ENCODE data around the gene PRKG1.

The PRKG1 gene

DNA sequence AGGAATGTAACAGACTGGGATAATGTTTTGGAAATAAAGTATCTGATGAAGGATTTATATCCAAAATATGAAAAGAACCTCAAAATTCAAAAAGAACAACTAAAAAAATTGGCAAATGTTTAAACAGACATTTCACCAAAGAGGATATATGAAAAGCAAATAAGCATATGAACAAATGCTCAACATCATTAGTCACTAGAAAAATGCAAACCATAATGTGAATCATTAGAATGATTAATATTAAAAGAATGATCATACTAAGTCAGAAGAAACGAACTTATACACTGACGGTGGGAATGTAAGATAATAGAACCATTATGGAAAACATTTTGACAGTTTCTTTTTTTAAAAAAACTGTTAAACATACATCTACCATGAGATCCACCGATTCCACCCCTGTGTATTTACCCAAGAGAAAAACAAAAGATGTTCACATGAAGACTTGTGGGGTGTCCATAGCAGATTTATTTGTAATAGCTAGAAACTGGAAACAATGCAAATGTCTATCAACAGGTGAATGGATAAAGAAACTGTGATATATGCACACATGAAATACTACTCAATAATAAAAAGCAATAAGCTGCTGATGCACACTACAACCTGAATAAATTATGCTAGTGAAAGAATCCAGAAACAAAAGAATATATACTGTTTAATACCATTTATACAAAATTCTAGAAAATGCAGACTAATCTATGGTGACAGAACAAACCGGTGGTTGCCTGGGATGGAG lies 35.7 kb downstream of the PRKG1 start:
- no CpG with 5 or more reads among the region's 4 CpGs for WGBS (ENCODE audit: extremely low coverage, insufficient coverage, low lambda C conversion rate)
- Histone ChIP-seq H3K56ac (ENCODE audit: low read length) (no peak overlapping the region), H3K18ac (ENCODE audit: low read length) (no peak overlapping the region), H2AK5ac (ENCODE audit: low read length) (no peak overlapping the region), H4K8ac (ENCODE audit: low read depth, low read length) (no peak overlapping the region), H3K9ac (ENCODE audit: low read length) (no peak overlapping the region), H3K23ac (ENCODE audit: low read length) (no peak overlapping the region), H3K4me3 (ENCODE audit: low read length) (no peak overlapping the region), H4K5ac (ENCODE audit: low read length) (no peak overlapping the region), H3K4ac (ENCODE audit: low read depth, low read length) (no peak overlapping the region), H3K36me3 (ENCODE audit: control insufficient read depth, insufficient read depth, low read length) (no peaks in the 10 kb centered on the region), H3K27ac (ENCODE audit: low read depth, low read length) (no peak overlapping the region), H3K4me1 (ENCODE audit: control insufficient read depth, low read depth, low read length) (no peaks in the 10 kb centered on the region), H2BK15ac (replicated peaks; ENCODE audit: low read depth) (no peak overlapping the region), H3K79me2 (ENCODE audit: control insufficient read depth, insufficient read depth, low read length) (no peaks in the 10 kb centered on the region), H3K4me2 (ENCODE audit: low read length) (no peak overlapping the region), H2BK5ac (ENCODE audit: low read length) (no peak overlapping the region), H3K79me1 (ENCODE audit: low read length) (no peaks in the 10 kb centered on the region), H2BK120ac (ENCODE audit: low read depth, low read length) (no peak overlapping the region), H3K27me3 (ENCODE audit: insufficient read depth, low read length, poor library complexity) (no peaks in the 10 kb centered on the region)
- no peak for DNase-seq

DNA sequence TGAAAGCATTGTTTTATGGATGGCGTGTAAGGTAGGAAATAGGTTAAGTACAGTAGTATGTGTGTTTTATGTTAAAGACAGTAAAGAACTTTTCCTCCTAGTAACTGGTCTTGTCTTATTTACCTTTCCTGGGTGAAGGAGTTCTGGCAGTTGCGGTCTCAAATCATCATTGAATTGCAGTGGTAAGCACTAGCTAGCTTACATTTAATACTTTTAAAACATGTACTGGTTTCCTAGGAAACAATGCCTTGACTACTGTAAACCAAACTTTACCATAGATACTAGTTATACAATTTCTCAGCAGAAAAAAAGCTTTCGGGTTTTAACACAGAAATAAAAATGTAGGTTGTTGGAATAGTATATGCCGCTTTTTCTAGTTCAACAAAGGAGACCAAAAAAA lies 37.7 kb downstream of the PRKG1 start:
- no peak overlapping the region for H3K27ac ChIP-seq (ENCODE audit: low read depth, low read length)
- no peak overlapping the region for H3K4me2 ChIP-seq (ENCODE audit: low read length)
- no peak overlapping the region for H3K23ac ChIP-seq (ENCODE audit: low read length)
- H3K4ac ChIP-seq (ENCODE audit: low read depth, low read length): no peak overlapping the region
- no peak overlapping the region for H2BK120ac ChIP-seq (ENCODE audit: low read depth, low read length)
- H4K8ac ChIP-seq (ENCODE audit: low read depth, low read length): no peak overlapping the region
- H3K4me3 ChIP-seq (ENCODE audit: low read length): no peak overlapping the region
- no peaks in the 10 kb centered on the region for H3K79me2 ChIP-seq (ENCODE audit: control insufficient read depth, insufficient read depth, low read length)
- H3K36me3 ChIP-seq (ENCODE audit: control insufficient read depth, insufficient read depth, low read length): no peaks in the 10 kb centered on the region
- H3K79me1 ChIP-seq (ENCODE audit: low read length): no peaks in the 10 kb centered on the region
- H3K4me1 ChIP-seq (ENCODE audit: control insufficient read depth, low read depth, low read length): no peaks in the 10 kb centered on the region
- H3K56ac ChIP-seq (ENCODE audit: low read length): no peak overlapping the region
- no peak overlapping the region for H3K9ac ChIP-seq (ENCODE audit: low read length)
- H2BK5ac ChIP-seq (ENCODE audit: low read length): no peak overlapping the region
- DNase-seq: no peak
- H4K5ac ChIP-seq (ENCODE audit: low read length): no peak overlapping the region
- no peak overlapping the region for H3K18ac ChIP-seq (ENCODE audit: low read length)
- no CpG with 5 or more reads among the region's 4 CpGs for whole genome bisulfite sequencing (ENCODE audit: extremely low coverage, insufficient coverage, low lambda C conversion rate)
- no peak overlapping the region for H2BK15ac ChIP-seq (replicated peaks; ENCODE audit: low read depth)
- H3K27me3 ChIP-seq (ENCODE audit: insufficient read depth, low read length, poor library complexity): no peaks in the 10 kb centered on the region
- no peak overlapping the region for H2AK5ac ChIP-seq (ENCODE audit: low read length)

DNA sequence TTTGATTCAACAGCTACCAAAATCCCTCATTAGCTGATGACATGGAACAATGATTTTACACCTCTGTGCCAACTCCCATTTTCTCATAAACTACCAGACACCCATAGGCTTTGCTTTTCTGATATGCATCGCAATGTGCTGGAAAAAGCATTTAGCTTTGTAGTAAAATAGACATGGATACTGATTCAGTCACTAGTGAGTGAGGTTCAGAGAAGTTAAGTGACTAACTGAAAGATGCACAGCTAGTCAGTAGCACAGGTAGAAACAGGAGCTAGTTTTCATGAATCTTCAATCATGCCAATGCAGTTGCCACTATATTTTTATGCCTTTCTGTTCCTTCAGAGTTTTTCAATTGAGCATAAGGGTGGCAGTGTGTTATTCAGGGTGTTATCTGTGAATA lies 38.7 kb downstream of the PRKG1 start:
- no peak for DNase-seq
- H3K9ac ChIP-seq (ENCODE audit: low read length): no peak overlapping the region
- no peak overlapping the region for H2BK15ac ChIP-seq (replicated peaks; ENCODE audit: low read depth)
- H4K8ac ChIP-seq (ENCODE audit: low read depth, low read length): no peak overlapping the region
- H3K23ac ChIP-seq (ENCODE audit: low read length): no peak overlapping the region
- no peak overlapping the region for H3K27ac ChIP-seq (ENCODE audit: low read depth, low read length)
- no peak overlapping the region for H2BK5ac ChIP-seq (ENCODE audit: low read length)
- no peaks in the 10 kb centered on the region for H3K4me1 ChIP-seq (ENCODE audit: control insufficient read depth, low read depth, low read length)
- H3K4me2 ChIP-seq (ENCODE audit: low read length): no peak overlapping the region
- H3K36me3 ChIP-seq (ENCODE audit: control insufficient read depth, insufficient read depth, low read length): no peaks in the 10 kb centered on the region
- H3K56ac ChIP-seq (ENCODE audit: low read length): no peak overlapping the region
- H4K5ac ChIP-seq (ENCODE audit: low read length): no peak overlapping the region
- H2AK5ac ChIP-seq (ENCODE audit: low read length): no peak overlapping the region
- WGBS (ENCODE audit: extremely low coverage, insufficient coverage, low lambda C conversion rate): no CpG with 5 or more reads among the region's 1 CpG
- no peak overlapping the region for H3K4me3 ChIP-seq (ENCODE audit: low read length)
- H3K27me3 ChIP-seq (ENCODE audit: insufficient read depth, low read length, poor library complexity): no peaks in the 10 kb centered on the region
- no peak overlapping the region for H3K18ac ChIP-seq (ENCODE audit: low read length)
- H3K79me1 ChIP-seq (ENCODE audit: low read length): no peaks in the 10 kb centered on the region
- H3K4ac ChIP-seq (ENCODE audit: low read depth, low read length): no peak overlapping the region
- no peaks in the 10 kb centered on the region for H3K79me2 ChIP-seq (ENCODE audit: control insufficient read depth, insufficient read depth, low read length)
- no peak overlapping the region for H2BK120ac ChIP-seq (ENCODE audit: low read depth, low read length)

DNA sequence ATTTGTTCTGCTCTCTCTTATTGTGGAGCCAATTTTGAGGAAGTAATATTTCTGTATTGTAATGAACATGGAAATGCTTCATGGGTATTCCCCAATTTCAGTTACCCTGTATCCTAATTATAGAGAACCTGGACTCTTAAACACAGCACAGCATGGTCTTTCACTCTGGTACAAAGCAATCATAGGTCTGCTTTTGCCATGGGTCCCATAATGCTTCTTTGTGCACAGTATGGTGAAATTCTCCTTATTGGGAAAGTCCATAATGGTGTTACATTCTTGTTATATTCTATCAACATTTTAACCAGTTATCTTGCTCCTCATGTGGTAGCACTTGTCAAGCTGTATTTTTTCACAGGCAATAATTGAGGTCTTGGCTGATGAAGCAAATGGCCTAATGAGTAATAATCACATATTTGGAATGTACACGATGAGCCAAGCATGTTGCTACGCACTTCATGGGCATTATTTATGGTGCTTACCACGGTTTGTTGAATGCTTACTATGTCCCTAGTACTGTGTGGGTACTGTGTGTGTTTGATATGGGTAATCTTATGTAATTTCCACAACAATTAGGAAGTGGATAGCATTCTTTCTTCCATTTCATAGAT lies 42.9 kb downstream of the PRKG1 start:
- Histone ChIP-seq H3K4me2 (ENCODE audit: low read length) (no peak overlapping the region), H3K27ac (ENCODE audit: low read depth, low read length) (no peak overlapping the region), H3K4ac (ENCODE audit: low read depth, low read length) (no peak overlapping the region), H2AK5ac (ENCODE audit: low read length) (no peak overlapping the region), H3K56ac (ENCODE audit: low read length) (no peak overlapping the region), H4K8ac (ENCODE audit: low read depth, low read length) (no peak overlapping the region), H3K79me2 (ENCODE audit: control insufficient read depth, insufficient read depth, low read length) (no peaks in the 10 kb centered on the region), H3K18ac (ENCODE audit: low read length) (no peak overlapping the region), H3K36me3 (ENCODE audit: control insufficient read depth, insufficient read depth, low read length) (no peaks in the 10 kb centered on the region), H3K27me3 (ENCODE audit: insufficient read depth, low read length, poor library complexity) (no peaks in the 10 kb centered on the region), H4K5ac (ENCODE audit: low read length) (no peak overlapping the region), H2BK15ac (replicated peaks; ENCODE audit: low read depth) (no peak overlapping the region), H3K9ac (ENCODE audit: low read length) (no peak overlapping the region), H3K4me1 (ENCODE audit: control insufficient read depth, low read depth, low read length) (no peaks in the 10 kb centered on the region), H3K23ac (ENCODE audit: low read length) (no peak overlapping the region), H2BK5ac (ENCODE audit: low read length) (no peak overlapping the region), H3K4me3 (ENCODE audit: low read length) (no peak overlapping the region), H3K79me1 (ENCODE audit: low read length) (no peaks in the 10 kb centered on the region), H2BK120ac (ENCODE audit: low read depth, low read length) (no peak overlapping the region)
- no CpG with 5 or more reads among the region's 3 CpGs for WGBS (ENCODE audit: extremely low coverage, insufficient coverage, low lambda C conversion rate)
- no peak for DNase-seq

DNA sequence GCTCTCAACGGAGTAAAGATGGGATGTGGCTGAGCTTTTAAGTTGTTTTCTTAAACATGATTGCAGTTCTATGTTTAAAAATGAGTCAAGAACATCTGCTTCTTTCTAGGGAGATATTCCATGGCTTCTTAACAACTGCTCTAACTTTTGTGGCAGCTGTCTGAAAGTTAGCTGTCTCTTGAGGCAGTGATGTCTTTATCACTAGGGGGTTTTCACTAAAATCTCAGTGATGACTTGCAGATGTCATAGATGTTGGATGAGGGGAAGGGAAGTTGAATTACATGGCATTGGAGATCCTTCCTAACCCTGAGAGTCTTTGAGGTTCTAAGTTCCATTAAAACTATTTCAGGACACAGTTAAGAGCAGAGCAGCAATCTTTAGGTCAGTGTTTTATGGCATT lies 43.5 kb downstream of the PRKG1 start:
- H3K56ac ChIP-seq (ENCODE audit: low read length): no peak overlapping the region
- H4K8ac ChIP-seq (ENCODE audit: low read depth, low read length): no peak overlapping the region
- H3K4ac ChIP-seq (ENCODE audit: low read depth, low read length): no peak overlapping the region
- no peak overlapping the region for H2AK5ac ChIP-seq (ENCODE audit: low read length)
- H3K23ac ChIP-seq (ENCODE audit: low read length): no peak overlapping the region
- no peaks in the 10 kb centered on the region for H3K79me1 ChIP-seq (ENCODE audit: low read length)
- no peak overlapping the region for H3K18ac ChIP-seq (ENCODE audit: low read length)
- H3K79me2 ChIP-seq (ENCODE audit: control insufficient read depth, insufficient read depth, low read length): no peaks in the 10 kb centered on the region
- H2BK15ac ChIP-seq (replicated peaks; ENCODE audit: low read depth): no peak overlapping the region
- no peak overlapping the region for H2BK120ac ChIP-seq (ENCODE audit: low read depth, low read length)
- H3K4me2 ChIP-seq (ENCODE audit: low read length): no peak overlapping the region
- no peaks in the 10 kb centered on the region for H3K4me1 ChIP-seq (ENCODE audit: control insufficient read depth, low read depth, low read length)
- H2BK5ac ChIP-seq (ENCODE audit: low read length): no peak overlapping the region
- no peak overlapping the region for H3K4me3 ChIP-seq (ENCODE audit: low read length)
- WGBS (ENCODE audit: extremely low coverage, insufficient coverage, low lambda C conversion rate): no CpG with 5 or more reads among the region's 1 CpG
- H4K5ac ChIP-seq (ENCODE audit: low read length): no peak overlapping the region
- DNase-seq: no peak
- H3K36me3 ChIP-seq (ENCODE audit: control insufficient read depth, insufficient read depth, low read length): no peaks in the 10 kb centered on the region
- no peak overlapping the region for H3K9ac ChIP-seq (ENCODE audit: low read length)
- no peaks in the 10 kb centered on the region for H3K27me3 ChIP-seq (ENCODE audit: insufficient read depth, low read length, poor library complexity)
- no peak overlapping the region for H3K27ac ChIP-seq (ENCODE audit: low read depth, low read length)

DNA sequence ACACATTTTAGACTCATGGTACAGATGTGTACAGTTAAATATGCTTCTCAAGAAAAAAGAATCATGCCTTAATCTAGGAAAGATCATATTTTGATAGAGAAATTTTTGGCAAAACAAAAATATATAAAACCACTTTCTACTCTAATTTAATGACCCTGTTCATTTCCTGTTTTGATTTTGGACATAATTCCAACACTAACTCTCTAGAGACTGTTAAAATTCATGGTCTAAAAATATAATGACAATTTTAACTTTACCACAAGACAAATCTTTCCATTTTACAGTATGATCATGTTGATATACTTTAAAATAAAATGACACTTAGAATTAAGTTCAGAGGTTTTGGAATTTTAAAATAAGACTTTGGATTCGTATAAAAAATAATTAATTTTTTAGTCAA lies 45.2 kb downstream of the PRKG1 start:
- H3K79me2 ChIP-seq (ENCODE audit: control insufficient read depth, insufficient read depth, low read length): no peaks in the 10 kb centered on the region
- H4K8ac ChIP-seq (ENCODE audit: low read depth, low read length): no peak overlapping the region
- no peaks in the 10 kb centered on the region for H3K27me3 ChIP-seq (ENCODE audit: insufficient read depth, low read length, poor library complexity)
- no peak for DNase-seq
- no peak overlapping the region for H3K4me2 ChIP-seq (ENCODE audit: low read length)
- no peak overlapping the region for H3K23ac ChIP-seq (ENCODE audit: low read length)
- no peak overlapping the region for H2BK120ac ChIP-seq (ENCODE audit: low read depth, low read length)
- no peak overlapping the region for H3K9ac ChIP-seq (ENCODE audit: low read length)
- no peak overlapping the region for H2BK15ac ChIP-seq (replicated peaks; ENCODE audit: low read depth)
- no peak overlapping the region for H3K4me3 ChIP-seq (ENCODE audit: low read length)
- H4K5ac ChIP-seq (ENCODE audit: low read length): no peak overlapping the region
- H3K4ac ChIP-seq (ENCODE audit: low read depth, low read length): no peak overlapping the region
- no peaks in the 10 kb centered on the region for H3K79me1 ChIP-seq (ENCODE audit: low read length)
- no peaks in the 10 kb centered on the region for H3K4me1 ChIP-seq (ENCODE audit: control insufficient read depth, low read depth, low read length)
- H3K27ac ChIP-seq (ENCODE audit: low read depth, low read length): no peak overlapping the region
- no peak overlapping the region for H3K18ac ChIP-seq (ENCODE audit: low read length)
- no peaks in the 10 kb centered on the region for H3K36me3 ChIP-seq (ENCODE audit: control insufficient read depth, insufficient read depth, low read length)
- 100% methylated on average over 1 of the region's 1 CpG for WGBS (ENCODE audit: extremely low coverage, insufficient coverage, low lambda C conversion rate)
- H3K56ac ChIP-seq (ENCODE audit: low read length): no peak overlapping the region
- no peak overlapping the region for H2BK5ac ChIP-seq (ENCODE audit: low read length)
- no peak overlapping the region for H2AK5ac ChIP-seq (ENCODE audit: low read length)
